Measurements from ENCODE around the gene SCGB1C1.

- TF ChIP-seq GATA3 (IDR thresholded peaks at IDR 0.05; ENCODE audit: low read depth, low read length) = no peak
- no peak for TF ChIP-seq GATA2 (IDR thresholded peaks at IDR 0.05; ENCODE audit: low read depth, low read length)
Measured at GRCh38 chr11:214083-214482, 21.2 kb downstream of the SCGB1C1 start.

All from SH-SY5Y (cell line).